Thoracic aorta (tissue), 2 donors: ENCODE data around the gene SRI. TPM values are rescaled to one million over a fixed set of nuclear protein-coding genes. Genes with fewer than 3 reads are reported as not detected.

ENCODE experiments used
- ATAC-seq: fragments of 150-250 bp; one replicate; pipeline ENCODE4 v1.8.0; 2017; ENCODE audit warnings: low read depth; ENCODE audit not compliant: insufficient number of reproducible peaks, low FRiP score
- DNase-seq: peaks from one replicate; pipeline ENCODE4 v3.0.0-alpha.2; 2020; ENCODE audit warnings: low spot score
- H3K27ac ChIP-seq, 2 donors: fragments of 200-600 bp; sonication (generic); 1 replicate in 1 of 2; 2 replicates in 1 of 2; pipeline ENCODE4 v1.5.1; 2016; ENCODE audit warnings: mild to moderate bottlenecking in 2 of 2, moderate library complexity in 2 of 2
- H3K27me3 ChIP-seq: fragments of 200-600 bp; sonication (generic); replicated peaks from 2 replicates; pipeline ENCODE4 v1.6.0; 2016; ENCODE audit warnings: mild to moderate bottlenecking; ENCODE audit not compliant: insufficient read depth
- H3K36me3 ChIP-seq: fragments of 200-600 bp; sonication (generic); one replicate; pipeline ENCODE4 v1.5.1; 2016
- H3K4me1 ChIP-seq, 2 donors: fragments of 200-600 bp; sonication (generic); 1 replicate in 1 of 2; 2 replicates in 1 of 2; pipeline versions ENCODE4 v1.5.1 to v1.6.0; 2016; ENCODE audit warnings: low read depth in 2 of 2, mild to moderate bottlenecking in 1 of 2; ENCODE audit not compliant: control insufficient read depth in 1 of 2
- H3K4me3 ChIP-seq: fragments of 200-600 bp; sonication (generic); 2 replicates; pipeline ENCODE4 v1.5.1; 2016; ENCODE audit warnings: mild to moderate bottlenecking
- H3K9me3 ChIP-seq: fragments of 200-600 bp; sonication (generic); 2 replicates; pipeline ENCODE4 v1.5.1; 2016
- CTCF ChIP-seq: fragments of 200-600 bp; sonication (generic); IDR thresholded peaks from one replicate; pipeline ENCODE4 v1.5.1; 2019; ENCODE audit warnings: antibody characterized with exemption
- total RNA-seq, 2 donors: library from RNA; depleted of rRNA; stranded (reverse); fragments of >200 nt; gene quantifications; one replicate each; pipeline versions ENCODE4 v1.1.0 to v1.2.3, GENCODE V29; 2016

Gene SRI
- total RNA-seq, 2 donors from 2014 or later, result 70.7 to 85.2 TPM

DNA sequence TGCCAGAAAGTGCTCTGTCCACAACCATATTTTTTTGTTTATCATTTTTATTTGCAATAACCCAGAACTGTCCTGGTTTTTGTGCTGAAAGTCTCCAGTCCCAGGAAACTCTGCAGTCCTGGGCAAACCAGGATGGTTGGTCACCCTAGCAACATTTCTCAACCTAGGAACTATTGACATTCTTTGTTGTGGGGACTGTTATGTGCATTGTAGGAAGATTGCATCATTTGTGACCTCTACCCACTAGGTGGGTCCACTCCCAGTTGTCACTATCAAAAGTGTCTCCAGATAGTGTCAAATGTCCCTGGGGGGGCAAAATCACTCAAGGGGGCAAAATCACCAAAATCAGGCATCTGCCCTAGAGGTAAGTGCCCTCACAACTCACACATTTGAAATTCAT is 14.0 kb upstream of the SRI start:
- ATAC-seq (no peak), DNase-seq (no peak)
- no peak for TF ChIP-seq CTCF
- Histone ChIP-seq H3K9me3 (no peaks in the 10 kb centered on the region), H3K36me3 (no peaks in the 10 kb centered on the region), H3K27ac (no peak overlapping the region), H3K4me1 (no peaks in the 10 kb centered on the region), H3K4me3 (no peak overlapping the region), H3K27me3 (no peaks in the 10 kb centered on the region)

GRCh38 chr7:88230646-88231045 is 10.8 kb upstream of the SRI start:
- ATAC-seq (no peak), DNase-seq (no peak)
- Histone ChIP-seq H3K4me3 (no peak overlapping the region), H3K36me3 (no peaks in the 10 kb centered on the region), H3K9me3 (no peaks in the 10 kb centered on the region), H3K4me1 (no peaks in the 10 kb centered on the region), H3K27me3 (no peaks in the 10 kb centered on the region), H3K27ac (no peak overlapping the region)
- no peak for TF ChIP-seq CTCF

DNA sequence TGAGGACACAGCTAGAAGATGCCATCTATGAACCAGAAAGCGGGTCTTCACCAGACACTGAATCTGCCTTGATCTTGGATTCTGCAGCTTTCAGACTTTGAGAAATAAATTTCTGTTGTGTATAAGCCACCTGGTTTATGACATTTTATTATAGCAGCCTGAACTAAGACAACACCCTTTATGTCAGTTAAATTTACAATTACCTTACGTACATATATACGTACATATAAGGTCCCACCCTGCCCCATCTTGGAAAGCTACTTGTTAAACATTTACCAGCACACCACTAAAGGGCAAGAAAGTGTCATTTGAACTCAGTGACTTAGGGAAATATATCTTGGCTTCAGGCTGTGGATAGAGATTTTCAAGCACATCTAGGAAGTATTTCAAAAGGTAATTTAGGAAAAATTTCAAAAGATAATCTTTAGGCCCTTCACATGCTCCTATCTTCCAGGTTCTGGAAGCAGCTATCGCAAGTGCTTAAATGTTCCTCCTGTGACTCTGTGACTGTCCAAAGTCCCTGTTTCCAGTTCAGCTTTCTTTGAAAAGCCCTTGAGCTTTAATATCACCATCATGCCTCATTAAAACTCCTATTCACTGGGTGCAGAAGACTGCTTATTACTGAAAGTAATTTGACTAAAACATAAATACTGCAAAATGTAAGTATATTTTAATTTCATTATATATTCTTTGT is 9.6 kb upstream of the SRI start:
- H3K27ac ChIP-seq, result no peak overlapping the region
- H3K9me3 ChIP-seq, result no peaks in the 10 kb centered on the region
- no peaks in the 10 kb centered on the region for H3K36me3 ChIP-seq
- TF ChIP-seq CTCF, result no peak
- H3K27me3 ChIP-seq, result no peaks in the 10 kb centered on the region
- ATAC-seq, result no peak
- no peaks in the 10 kb centered on the region for H3K4me1 ChIP-seq
- DNase-seq, result no peak
- no peak overlapping the region for H3K4me3 ChIP-seq

DNA sequence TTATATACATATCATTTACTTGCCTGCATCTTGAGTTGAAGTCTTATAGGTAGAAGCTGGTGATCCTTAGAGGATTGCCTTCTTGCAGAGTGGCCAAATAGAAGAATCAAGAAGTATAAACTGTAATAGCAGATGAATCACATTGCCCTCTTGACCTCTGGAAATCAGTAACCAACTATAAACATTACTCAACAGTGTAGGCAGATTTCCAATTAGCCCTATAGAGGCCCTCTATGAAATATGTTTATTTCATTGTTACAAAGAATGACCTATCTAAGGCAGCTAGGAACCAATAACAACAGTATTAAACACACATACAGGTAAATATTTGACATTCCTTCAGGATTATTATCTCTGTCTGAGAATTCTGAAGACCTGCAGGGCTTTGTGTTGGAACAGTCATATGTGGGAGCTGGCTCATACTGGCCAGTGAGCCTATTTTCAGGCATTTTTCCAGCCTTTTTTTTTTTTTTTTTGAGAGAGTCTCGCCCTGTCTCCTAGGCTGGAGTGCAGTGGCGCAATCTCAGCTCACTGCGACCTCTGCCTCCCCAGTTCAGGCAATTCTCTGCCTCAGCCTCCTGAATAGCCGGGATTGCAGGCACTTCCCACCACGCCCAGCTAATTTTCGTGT is 7.2 kb upstream of the SRI start:
- no peak for ATAC-seq
- Histone ChIP-seq H3K4me3 (no peak overlapping the region), H3K27ac (no peak overlapping the region), H3K27me3 (no peaks in the 10 kb centered on the region), H3K9me3 (no peaks in the 10 kb centered on the region), H3K4me1 (no peaks in the 10 kb centered on the region), H3K36me3 (no peaks in the 10 kb centered on the region)
- DNase-seq, result no peak
- no peak for TF ChIP-seq CTCF

GRCh38 chr7:88226201-88226600 is 6.4 kb upstream of the SRI start:
- Histone ChIP-seq H3K4me3 (no peak overlapping the region), H3K36me3 (no peaks in the 10 kb centered on the region), H3K9me3 (no peaks in the 10 kb centered on the region), H3K27ac (no peak overlapping the region), H3K4me1 (no peaks in the 10 kb centered on the region), H3K27me3 (no peaks in the 10 kb centered on the region)
- ATAC-seq, result no peak
- no peak for DNase-seq
- TF ChIP-seq CTCF, result no peak
